Measurements from ENCODE around the gene TBC1D32. TPM values are rescaled to one million over a fixed set of nuclear protein-coding genes. Genes with fewer than 3 reads are reported as not detected.

The TBC1D32 gene
- total and polyA plus RNA-seq, 4 donors: 0.51 to 2.8 (median 1.7) TPM

DNA sequence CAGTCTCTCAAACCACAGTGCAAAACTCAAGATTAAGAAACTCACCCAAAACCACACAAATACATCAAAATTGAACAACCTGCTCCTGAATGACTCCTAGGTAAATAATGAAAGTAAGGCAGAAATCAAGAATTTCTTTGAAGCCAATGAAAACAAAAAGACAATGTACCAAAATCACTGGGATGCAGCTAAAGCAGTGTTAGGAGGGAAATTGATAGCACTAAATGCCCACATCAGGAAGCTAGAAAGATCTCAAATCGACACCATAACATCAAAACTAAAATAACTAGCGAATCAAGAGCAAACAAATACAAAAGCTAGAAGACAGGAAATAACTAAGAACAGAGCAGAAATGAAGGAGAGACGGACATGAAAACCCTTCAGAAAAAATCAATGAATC is 70.5 kb downstream of the TBC1D32 start (continued):
- TF ChIP-seq, protein P1, sequence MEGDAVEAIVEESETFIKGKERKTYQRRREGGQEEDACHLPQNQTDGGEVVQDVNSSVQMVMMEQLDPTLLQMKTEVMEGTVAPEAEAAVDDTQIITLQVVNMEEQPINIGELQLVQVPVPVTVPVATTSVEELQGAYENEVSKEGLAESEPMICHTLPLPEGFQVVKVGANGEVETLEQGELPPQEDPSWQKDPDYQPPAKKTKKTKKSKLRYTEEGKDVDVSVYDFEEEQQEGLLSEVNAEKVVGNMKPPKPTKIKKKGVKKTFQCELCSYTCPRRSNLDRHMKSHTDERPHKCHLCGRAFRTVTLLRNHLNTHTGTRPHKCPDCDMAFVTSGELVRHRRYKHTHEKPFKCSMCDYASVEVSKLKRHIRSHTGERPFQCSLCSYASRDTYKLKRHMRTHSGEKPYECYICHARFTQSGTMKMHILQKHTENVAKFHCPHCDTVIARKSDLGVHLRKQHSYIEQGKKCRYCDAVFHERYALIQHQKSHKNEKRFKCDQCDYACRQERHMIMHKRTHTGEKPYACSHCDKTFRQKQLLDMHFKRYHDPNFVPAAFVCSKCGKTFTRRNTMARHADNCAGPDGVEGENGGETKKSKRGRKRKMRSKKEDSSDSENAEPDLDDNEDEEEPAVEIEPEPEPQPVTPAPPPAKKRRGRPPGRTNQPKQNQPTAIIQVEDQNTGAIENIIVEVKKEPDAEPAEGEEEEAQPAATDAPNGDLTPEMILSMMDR (IDR thresholded peaks at IDR 0.05; ENCODE audit: low read depth, low read length, missing input control): no peak
- TF ChIP-seq NR2F2 (IDR thresholded peaks at IDR 0.05): no peak

DNA sequence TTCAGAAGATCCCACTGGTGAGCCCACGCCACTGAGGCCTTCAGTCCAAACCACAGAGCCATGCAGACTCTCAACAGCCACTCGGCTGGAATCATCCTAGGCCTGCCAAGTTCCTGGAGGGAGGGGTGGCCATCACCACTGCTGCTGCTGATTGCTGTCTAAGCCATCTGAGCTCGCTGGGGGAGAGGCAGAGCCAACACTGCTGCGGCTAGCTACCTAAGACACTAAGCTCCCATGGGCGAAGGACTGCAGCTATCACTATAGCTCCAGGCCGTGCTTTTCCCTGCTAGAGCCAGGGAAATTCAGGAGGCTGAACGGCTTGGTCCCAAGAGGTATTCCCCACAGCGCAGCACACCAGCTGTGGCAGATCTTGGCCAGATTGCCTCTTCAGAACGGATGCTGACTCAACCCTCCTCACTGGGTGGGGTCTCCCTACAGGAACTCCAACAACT is 73.6 kb downstream of the TBC1D32 start:
- 92% methylated on average over 9 of the region's 9 CpGs for WGBS
- H3K4me3 ChIP-seq (ENCODE audit: low read depth in 1 of 3, low read length in 3 of 3): no peak overlapping the region
- TF ChIP-seq, protein P2, sequence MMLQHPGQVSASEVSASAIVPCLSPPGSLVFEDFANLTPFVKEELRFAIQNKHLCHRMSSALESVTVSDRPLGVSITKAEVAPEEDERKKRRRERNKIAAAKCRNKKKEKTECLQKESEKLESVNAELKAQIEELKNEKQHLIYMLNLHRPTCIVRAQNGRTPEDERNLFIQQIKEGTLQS (IDR thresholded peaks at IDR 0.05): no peak
- TF ChIP-seq FOXA2 (IDR thresholded peaks at IDR 0.05) (no peak), HNF4G (IDR thresholded peaks at IDR 0.05) (no peak), NR2F2 (IDR thresholded peaks at IDR 0.05) (no peak), SP1 (IDR thresholded peaks at IDR 0.05) (no peak), JUND (IDR thresholded peaks at IDR 0.05) (no peak), GABPA (IDR thresholded peaks at IDR 0.05 in 1 of 2, conservative IDR thresholded peaks at IDR 0.05 in 1 of 2) (no peak), RAD21 (IDR thresholded peaks at IDR 0.05) (no peak), EGR1 (IDR thresholded peaks at IDR 0.05; ENCODE audit: low read depth in 2 of 2) (no peak), YY1 (IDR thresholded peaks at IDR 0.05) (no peak), FOXA1 (IDR thresholded peaks at IDR 0.05) (no peak), RXRA (IDR thresholded peaks at IDR 0.05) (no peak)
- TF ChIP-seq, protein P3, sequence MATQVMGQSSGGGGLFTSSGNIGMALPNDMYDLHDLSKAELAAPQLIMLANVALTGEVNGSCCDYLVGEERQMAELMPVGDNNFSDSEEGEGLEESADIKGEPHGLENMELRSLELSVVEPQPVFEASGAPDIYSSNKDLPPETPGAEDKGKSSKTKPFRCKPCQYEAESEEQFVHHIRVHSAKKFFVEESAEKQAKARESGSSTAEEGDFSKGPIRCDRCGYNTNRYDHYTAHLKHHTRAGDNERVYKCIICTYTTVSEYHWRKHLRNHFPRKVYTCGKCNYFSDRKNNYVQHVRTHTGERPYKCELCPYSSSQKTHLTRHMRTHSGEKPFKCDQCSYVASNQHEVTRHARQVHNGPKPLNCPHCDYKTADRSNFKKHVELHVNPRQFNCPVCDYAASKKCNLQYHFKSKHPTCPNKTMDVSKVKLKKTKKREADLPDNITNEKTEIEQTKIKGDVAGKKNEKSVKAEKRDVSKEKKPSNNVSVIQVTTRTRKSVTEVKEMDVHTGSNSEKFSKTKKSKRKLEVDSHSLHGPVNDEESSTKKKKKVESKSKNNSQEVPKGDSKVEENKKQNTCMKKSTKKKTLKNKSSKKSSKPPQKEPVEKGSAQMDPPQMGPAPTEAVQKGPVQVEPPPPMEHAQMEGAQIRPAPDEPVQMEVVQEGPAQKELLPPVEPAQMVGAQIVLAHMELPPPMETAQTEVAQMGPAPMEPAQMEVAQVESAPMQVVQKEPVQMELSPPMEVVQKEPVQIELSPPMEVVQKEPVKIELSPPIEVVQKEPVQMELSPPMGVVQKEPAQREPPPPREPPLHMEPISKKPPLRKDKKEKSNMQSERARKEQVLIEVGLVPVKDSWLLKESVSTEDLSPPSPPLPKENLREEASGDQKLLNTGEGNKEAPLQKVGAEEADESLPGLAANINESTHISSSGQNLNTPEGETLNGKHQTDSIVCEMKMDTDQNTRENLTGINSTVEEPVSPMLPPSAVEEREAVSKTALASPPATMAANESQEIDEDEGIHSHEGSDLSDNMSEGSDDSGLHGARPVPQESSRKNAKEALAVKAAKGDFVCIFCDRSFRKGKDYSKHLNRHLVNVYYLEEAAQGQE (IDR thresholded peaks at IDR 0.05): no peak
- TF ChIP-seq, protein P1 (IDR thresholded peaks at IDR 0.05; ENCODE audit: low read depth, low read length, missing input control): no peak
- TF ChIP-seq, protein P4, sequence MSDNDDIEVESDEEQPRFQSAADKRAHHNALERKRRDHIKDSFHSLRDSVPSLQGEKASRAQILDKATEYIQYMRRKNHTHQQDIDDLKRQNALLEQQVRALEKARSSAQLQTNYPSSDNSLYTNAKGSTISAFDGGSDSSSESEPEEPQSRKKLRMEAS (IDR thresholded peaks at IDR 0.05): no peak
- TF ChIP-seq, protein P5, sequence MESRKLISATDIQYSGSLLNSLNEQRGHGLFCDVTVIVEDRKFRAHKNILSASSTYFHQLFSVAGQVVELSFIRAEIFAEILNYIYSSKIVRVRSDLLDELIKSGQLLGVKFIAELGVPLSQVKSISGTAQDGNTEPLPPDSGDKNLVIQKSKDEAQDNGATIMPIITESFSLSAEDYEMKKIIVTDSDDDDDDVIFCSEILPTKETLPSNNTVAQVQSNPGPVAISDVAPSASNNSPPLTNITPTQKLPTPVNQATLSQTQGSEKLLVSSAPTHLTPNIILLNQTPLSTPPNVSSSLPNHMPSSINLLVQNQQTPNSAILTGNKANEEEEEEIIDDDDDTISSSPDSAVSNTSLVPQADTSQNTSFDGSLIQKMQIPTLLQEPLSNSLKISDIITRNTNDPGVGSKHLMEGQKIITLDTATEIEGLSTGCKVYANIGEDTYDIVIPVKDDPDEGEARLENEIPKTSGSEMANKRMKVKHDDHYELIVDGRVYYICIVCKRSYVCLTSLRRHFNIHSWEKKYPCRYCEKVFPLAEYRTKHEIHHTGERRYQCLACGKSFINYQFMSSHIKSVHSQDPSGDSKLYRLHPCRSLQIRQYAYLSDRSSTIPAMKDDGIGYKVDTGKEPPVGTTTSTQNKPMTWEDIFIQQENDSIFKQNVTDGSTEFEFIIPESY (IDR thresholded peaks at IDR 0.05): no peak
- no peak for DNase-seq (ENCODE audit: low spot score)
- no peaks in the 10 kb centered on the region for H3K4me1 ChIP-seq (ENCODE audit: control insufficient read depth in 4 of 4, insufficient read depth in 4 of 4, low read length in 3 of 4)
- no peaks in the 10 kb centered on the region for H3K27me3 ChIP-seq (ENCODE audit: control insufficient read depth in 4 of 4, insufficient read depth in 4 of 4, low read length in 3 of 4)
- no peaks in the 10 kb centered on the region for H3K36me3 ChIP-seq (ENCODE audit: control insufficient read depth in 4 of 4, insufficient read depth in 3 of 4, low read depth in 1 of 4, low read length in 3 of 4)
- peaks cover 0 to 3% (median 1%) of the 10 kb centered on the region in 4 donors for H3K9me3 ChIP-seq (ENCODE audit: control insufficient read depth in 4 of 4, low read length in 3 of 4)
- H3K9ac ChIP-seq (ENCODE audit: low read depth in 1 of 2, low read length in 2 of 2): no peak overlapping the region
- H3K27ac ChIP-seq (ENCODE audit: low read depth in 1 of 2, low read length in 2 of 2): no peak overlapping the region
